ENCODE data around the gene ACSM5. TPM values are rescaled to one million over a fixed set of nuclear protein-coding genes. Genes with fewer than 3 reads are reported as not detected.

Gene ACSM5
- total and polyA plus RNA-seq, 4 donors, result 4.2 to 240 (median 156) TPM

GRCh38 chr16:20393801-20394577, 15.3 kb upstream of the ACSM5 start:
- Histone ChIP-seq H3K27ac (ENCODE audit: low read depth in 1 of 2, low read length in 2 of 2) (peak overlapping the region; percentile 50 to 52), H3K36me3 (ENCODE audit: control insufficient read depth in 4 of 4, insufficient read depth in 3 of 4, low read depth in 1 of 4, low read length in 3 of 4) (no peaks in the 10 kb centered on the region), H3K4me1 (ENCODE audit: control insufficient read depth in 4 of 4, insufficient read depth in 4 of 4, low read length in 3 of 4) (peaks cover 0 to 18% (median 7%) of the 10 kb centered on the region in 4 donors), H3K4me3 (ENCODE audit: low read depth in 1 of 3, low read length in 3 of 3) (no peak overlapping the region), H3K9me3 (ENCODE audit: control insufficient read depth in 4 of 4, low read length in 3 of 4) (no peaks in the 10 kb centered on the region), H3K9ac (ENCODE audit: low read depth in 1 of 2, low read length in 2 of 2) (peak overlapping the region in 1 of 2 donors; percentile 2), H3K27me3 (ENCODE audit: control insufficient read depth in 4 of 4, insufficient read depth in 4 of 4, low read length in 3 of 4) (no peaks in the 10 kb centered on the region)
- WGBS, result 36% methylated on average over 2 of the region's 2 CpGs
- TF ChIP-seq CTCF (IDR thresholded peaks at IDR 0.05; ENCODE audit: low read depth, low read length, missing input control) (no peak), TAF1 (conservative IDR thresholded peaks at IDR 0.05) (no peak), HNF4G (IDR thresholded peaks at IDR 0.05) (no peak), EGR1 (IDR thresholded peaks at IDR 0.05; ENCODE audit: low read depth in 2 of 2) (no peak), ZBTB33 (IDR thresholded peaks at IDR 0.05) (no peak), JUND (IDR thresholded peaks at IDR 0.05) (no peak), SP1 (IDR thresholded peaks at IDR 0.05) (peak; percentile 47), GABPA (IDR thresholded peaks at IDR 0.05 in 1 of 2, conservative IDR thresholded peaks at IDR 0.05 in 1 of 2) (no peak), MAX (IDR thresholded peaks at IDR 0.05) (no peak), REST (IDR thresholded peaks at IDR 0.05) (no peak), ATF3 (IDR thresholded peaks at IDR 0.05) (no peak), FOXA1 (IDR thresholded peaks at IDR 0.05) (no peak), NR2F2 (IDR thresholded peaks at IDR 0.05) (peak; percentile 89), HNF4A (conservative IDR thresholded peaks at IDR 0.05) (peak; percentile 55 to 58), RAD21 (IDR thresholded peaks at IDR 0.05) (peak in 1 of 2 donors; percentile 35), FOXA2 (IDR thresholded peaks at IDR 0.05) (no peak), YY1 (IDR thresholded peaks at IDR 0.05) (peak; percentile 49), RXRA (IDR thresholded peaks at IDR 0.05) (peak; percentile 32 to 42)
- no peak for DNase-seq (ENCODE audit: low spot score)
